Stimulated activated CD4-positive, alpha-beta T cell treated with anti-CD3 and anti-CD28 coated beads, Interleukin-15, amount 100 ng/mL, for 1 hour (primary cell): ENCODE measurements around the gene TAS2R8.
"Not testable (repeated sequence)": the region's sequence is repeated elsewhere in the genome, so short reads cannot be mapped to it uniquely, and the experiment has no call there.

Experiments used
- DNase-seq, 2 donors: peaks; one replicate each; pipeline ENCODE4 v3.0.0-alpha.2; 2020; ENCODE audit warnings: low read depth in 1 of 2, low spot score in 1 of 2

Gene TAS2R8

GRCh38 chr12:10807186-10807585, at the start of gene TAS2R8:
TAS2R8 (minus strand) TSS chr12:10807286; CDS start chr12:10806980, 306 bp downstream.
- DNase-seq, result no peak

GRCh38 chr12:10855807-10856206, 48.7 kb upstream of the TAS2R8 start:
- no peak for DNase-seq

- DNase-seq, result no peak
Measured at GRCh38 chr12:10853776-10854175, 46.7 kb upstream of the TAS2R8 start.

- no peak for DNase-seq
Measured at GRCh38 chr12:10851243-10851858, 44.3 kb upstream of the TAS2R8 start.

GRCh38 chr12:10849425-10849878, 42.4 kb upstream of the TAS2R8 start, which contains the start of gene PRR4:
PRR4 (minus strand) TSS chr12:10849475; CDS start chr12:10849437, 38 bp downstream.
- DNase-seq, result no peak

GRCh38 chr12:10847744-10848143, 40.7 kb upstream of the TAS2R8 start:
- no peak for DNase-seq

- no peak for DNase-seq
Measured at GRCh38 chr12:10842862-10843261, 35.8 kb upstream of the TAS2R8 start.

GRCh38 chr12:10838461-10838860, 31.4 kb upstream of the TAS2R8 start:
- no peak for DNase-seq

GRCh38 chr12:10829994-10830393, 22.9 kb upstream of the TAS2R8 start:
- no peak for DNase-seq

- no peak for DNase-seq
Measured at GRCh38 chr12:10826258-10826657, 19.2 kb upstream of the TAS2R8 start, which contains the start of gene TAS2R10. TAS2R10 (minus strand) TSS chr12:10826358; CDS start chr12:10826269, 89 bp downstream.

GRCh38 chr12:10824957-10825356, 17.9 kb upstream of the TAS2R8 start:
- no peak for DNase-seq

- no peak for DNase-seq
Measured at GRCh38 chr12:10811883-10812536, 4.9 kb upstream of the TAS2R8 start.

GRCh38 chr12:10810068-10810467, 3.0 kb upstream of the TAS2R8 start, which contains the start of gene TAS2R9:
TAS2R9 (minus strand) TSS chr12:10810168; CDS start chr12:10810075, 93 bp downstream.
- no peak for DNase-seq

GRCh38 chr12:10802587-10802986, 4.5 kb downstream of the TAS2R8 start, which contains the start of gene TAS2R7:
TAS2R7 (minus strand) TSS chr12:10802627; CDS start chr12:10802570, 57 bp downstream.
- no peak for DNase-seq

- no peak for DNase-seq
Measured at GRCh38 chr12:10801741-10802140, 5.3 kb downstream of the TAS2R8 start.

- no peak for DNase-seq
Measured at GRCh38 chr12:10794222-10794621, 12.9 kb downstream of the TAS2R8 start.

GRCh38 chr12:10791769-10792168, 15.3 kb downstream of the TAS2R8 start:
- DNase-seq, result not testable (repeated sequence)

- DNase-seq, result no peak
Measured at GRCh38 chr12:10783252-10783651, 23.8 kb downstream of the TAS2R8 start.

- DNase-seq, result no peak
Measured at GRCh38 chr12:10779103-10779502, 28.0 kb downstream of the TAS2R8 start.

- no peak for DNase-seq
Measured at GRCh38 chr12:10771132-10771733, 35.9 kb downstream of the TAS2R8 start.

GRCh38 chr12:10759657-10760056, 47.4 kb downstream of the TAS2R8 start:
- DNase-seq, result no peak

- DNase-seq, result no peak
Measured at GRCh38 chr12:10756194-10756593, 50.9 kb downstream of the TAS2R8 start.
